SU-DHL-6 (cell line): Measurements from ENCODE around the gene ZBTB11.

Source experiments
- H2AFZ ChIP-seq: fragments of 200-600 bp; sonication (generic); 2 replicates; pipeline ENCODE4 v1.6.1; 2014; ENCODE audit warnings: low read depth, mild to moderate bottlenecking, moderate library complexity, mixed read lengths, antibody characterized with exemption, low read length; ENCODE audit not compliant: severe bottlenecking
- H3F3A ChIP-seq: fragments of 200-600 bp; shearing (Covaris generic); 2 replicates; pipeline ENCODE4 v1.6.0; 2016; ENCODE audit warnings: antibody characterized with exemption, mild to moderate bottlenecking; ENCODE audit not compliant: insufficient read depth
- H3K27ac ChIP-seq: fragments of 200-600 bp; sonication (generic); 2 replicates; pipeline ENCODE4 v1.5.1; 2016; ENCODE audit warnings: low read depth, mild to moderate bottlenecking, low read length, moderate library complexity, mixed read lengths
- H3K27me3 ChIP-seq: fragments of 200-600 bp; sonication (generic), shearing (Covaris generic); 2 replicates; pipeline ENCODE4 v1.6.0; 2014; ENCODE audit warnings: mild to moderate bottlenecking, low read length
- H3K36me3 ChIP-seq: fragments of 200-600 bp; sonication (generic); 2 replicates; pipeline ENCODE4 v1.6.1; 2014; ENCODE audit warnings: mild to moderate bottlenecking, low read length, mixed read lengths
- H3K4me2 ChIP-seq: fragments of 300-600, 200-600 bp; shearing (Covaris generic), sonication (generic); 2 replicates; pipeline ENCODE4 v1.6.0; 2014; ENCODE audit warnings: low read length, low read depth, mild to moderate bottlenecking; ENCODE audit not compliant: poor library complexity, severe bottlenecking
- H3K4me3 ChIP-seq: fragments of 200-600 bp; sonication (generic); 2 replicates; pipeline ENCODE4 v1.5.1; 2014; ENCODE audit warnings: antibody characterized with exemption, low read length, mild to moderate bottlenecking, mixed read lengths; ENCODE audit not compliant: insufficient read depth, poor library complexity, severe bottlenecking
- H3K79me2 ChIP-seq: fragments of 200-600 bp; sonication (generic); 2 replicates; pipeline ENCODE4 v1.6.1; 2014; ENCODE audit warnings: mild to moderate bottlenecking, low read length, moderate library complexity; ENCODE audit not compliant: insufficient read depth
- H3K9ac ChIP-seq: fragments of 200-600 bp; sonication (generic); 2 replicates; pipeline ENCODE4 v1.7.0; 2014; ENCODE audit warnings: mild to moderate bottlenecking, low read length
- H3K9me2 ChIP-seq: fragments of 200-600 bp; sonication (generic); replicated peaks from 2 replicates; pipeline ENCODE4 v1.6.1; 2014; ENCODE audit warnings: low read length; ENCODE audit not compliant: insufficient read depth
- H3K9me3 ChIP-seq: fragments of 200-600 bp; sonication (generic); 2 replicates; pipeline ENCODE4 v1.6.1; 2014; ENCODE audit warnings: low read length, mixed read lengths; ENCODE audit not compliant: insufficient read depth
- H4K20me1 ChIP-seq: fragments of 200-600 bp; sonication (generic); 2 replicates; pipeline ENCODE4 v1.6.1; 2014; ENCODE audit warnings: low read depth, mild to moderate bottlenecking, antibody characterized with exemption, low read length, moderate library complexity, mixed read lengths
- EZH2phosphoT487 ChIP-seq: fragments of 200-600 bp; sonication (generic), shearing (Covaris generic); conservative IDR thresholded peaks from 2 replicates; pipeline ENCODE4 v1.6.1; 2018; ENCODE audit warnings: mild to moderate bottlenecking, antibody characterized with exemption, low read length, moderate library complexity, mixed read lengths
- TF ChIP-seq, protein P1 (sequence below): fragments of 200-600 bp; sonication (generic); IDR thresholded peaks from one replicate; pipeline ENCODE4 v1.5.1; 2017; ENCODE audit warnings: antibody characterized with exemption, mild to moderate bottlenecking, low read length, moderate library complexity; ENCODE audit not compliant: insufficient read depth, poor library complexity, severe bottlenecking

Gene ZBTB11

GRCh38 chr3:101724329-101725193 is 47.6 kb upstream of the ZBTB11 start, which contains the start of gene CEP97:
Gene CEP97, plus strand, starts transcription at chr3:101724614. Its CDS starts 63 bp downstream, at chr3:101724677.
- H3K36me3 ChIP-seq = peaks cover 17% of the 10 kb centered on the region
- no peaks in the 10 kb centered on the region for H3K27me3 ChIP-seq
- H2AFZ ChIP-seq = peak within 1 kb of the TSS; percentile 77
- H3K9me2 ChIP-seq = no peaks in the 10 kb centered on the region
- peaks cover 22% of the 10 kb centered on the region for H3K79me2 ChIP-seq
- peak within 1 kb of the TSS; percentile 80 for H3K27ac ChIP-seq
- H3K9ac ChIP-seq = peak within 1 kb of the TSS; percentile 79
- no peaks in the 10 kb centered on the region for H3K9me3 ChIP-seq
- H3K4me3 ChIP-seq = peak within 1 kb of the TSS; percentile 96
- H4K20me1 ChIP-seq = no peaks in the 10 kb centered on the region
- TF ChIP-seq, protein P1, sequence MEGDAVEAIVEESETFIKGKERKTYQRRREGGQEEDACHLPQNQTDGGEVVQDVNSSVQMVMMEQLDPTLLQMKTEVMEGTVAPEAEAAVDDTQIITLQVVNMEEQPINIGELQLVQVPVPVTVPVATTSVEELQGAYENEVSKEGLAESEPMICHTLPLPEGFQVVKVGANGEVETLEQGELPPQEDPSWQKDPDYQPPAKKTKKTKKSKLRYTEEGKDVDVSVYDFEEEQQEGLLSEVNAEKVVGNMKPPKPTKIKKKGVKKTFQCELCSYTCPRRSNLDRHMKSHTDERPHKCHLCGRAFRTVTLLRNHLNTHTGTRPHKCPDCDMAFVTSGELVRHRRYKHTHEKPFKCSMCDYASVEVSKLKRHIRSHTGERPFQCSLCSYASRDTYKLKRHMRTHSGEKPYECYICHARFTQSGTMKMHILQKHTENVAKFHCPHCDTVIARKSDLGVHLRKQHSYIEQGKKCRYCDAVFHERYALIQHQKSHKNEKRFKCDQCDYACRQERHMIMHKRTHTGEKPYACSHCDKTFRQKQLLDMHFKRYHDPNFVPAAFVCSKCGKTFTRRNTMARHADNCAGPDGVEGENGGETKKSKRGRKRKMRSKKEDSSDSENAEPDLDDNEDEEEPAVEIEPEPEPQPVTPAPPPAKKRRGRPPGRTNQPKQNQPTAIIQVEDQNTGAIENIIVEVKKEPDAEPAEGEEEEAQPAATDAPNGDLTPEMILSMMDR = no peak
- no peak for TF ChIP-seq EZH2phosphoT487
- H3F3A ChIP-seq = peaks cover 20% of the 10 kb centered on the region
- H3K4me2 ChIP-seq = peak within 1 kb of the TSS; percentile 93

DNA sequence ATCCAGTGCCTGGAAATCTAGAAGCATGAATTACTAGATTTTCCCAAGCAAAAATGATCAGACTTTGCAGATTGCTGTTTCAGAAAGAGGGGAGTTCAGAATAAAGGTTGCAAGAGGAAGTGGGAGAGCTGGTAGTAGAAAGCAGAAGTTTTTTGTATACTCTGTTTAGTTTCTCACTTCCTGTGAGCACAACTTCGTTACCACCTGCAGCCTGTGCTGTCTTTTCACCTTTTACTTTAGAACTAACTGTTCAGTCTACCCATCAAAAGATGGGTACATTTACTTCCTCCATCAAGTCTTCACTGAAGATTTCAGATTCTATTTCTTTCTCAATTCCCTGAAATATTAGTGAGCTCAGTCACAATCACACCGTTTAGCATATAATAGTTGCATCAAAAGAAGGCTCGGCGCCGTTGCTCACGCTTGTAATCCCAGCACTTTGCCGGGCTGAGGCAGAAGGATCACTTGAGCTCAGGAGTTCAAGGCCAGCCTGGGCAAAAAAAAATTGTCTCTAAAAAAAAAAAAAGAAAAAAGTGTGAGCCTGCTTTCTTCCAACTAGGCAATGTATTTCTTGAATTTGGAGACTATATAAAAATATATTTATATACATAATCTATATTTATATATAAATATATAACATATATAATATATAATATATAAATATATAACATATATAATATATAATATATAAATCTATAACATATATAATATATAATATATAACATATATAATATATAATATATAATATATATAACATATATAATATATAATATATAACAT is 45.7 kb upstream of the ZBTB11 start:
- Histone ChIP-seq H3K9ac (peak overlapping the region; percentile 46), H3K4me3 (peak overlapping the region; percentile 45), H3K27ac (peak overlapping the region; percentile 99), H3K36me3 (peaks cover 7% of the 10 kb centered on the region), H3K4me2 (peak overlapping the region; percentile 77), H3K27me3 (no peaks in the 10 kb centered on the region), H3F3A (peaks cover 28% of the 10 kb centered on the region), H4K20me1 (no peaks in the 10 kb centered on the region), H3K79me2 (peaks cover 22% of the 10 kb centered on the region), H3K9me3 (no peaks in the 10 kb centered on the region), H3K9me2 (no peaks in the 10 kb centered on the region), H2AFZ (peak overlapping the region; percentile 90)
- no peak for TF ChIP-seq EZH2phosphoT487
- TF ChIP-seq, protein P1 = no peak

GRCh38 chr3:101720851-101721840 is 44.2 kb upstream of the ZBTB11 start:
- H3K4me3 ChIP-seq = no peak overlapping the region
- H3K79me2 ChIP-seq = peaks cover 14% of the 10 kb centered on the region
- no peaks in the 10 kb centered on the region for H3K9me3 ChIP-seq
- H3K9ac ChIP-seq = peak overlapping the region; percentile 46
- TF ChIP-seq, protein P1 = no peak
- no peak for TF ChIP-seq EZH2phosphoT487
- H3K4me2 ChIP-seq = peak overlapping the region; percentile 77
- peaks cover 28% of the 10 kb centered on the region for H3F3A ChIP-seq
- no peaks in the 10 kb centered on the region for H3K9me2 ChIP-seq
- H3K27ac ChIP-seq = peak overlapping the region; percentile 99
- H4K20me1 ChIP-seq = no peaks in the 10 kb centered on the region
- peak overlapping the region; percentile 83 for H2AFZ ChIP-seq
- H3K27me3 ChIP-seq = no peaks in the 10 kb centered on the region
- no peaks in the 10 kb centered on the region for H3K36me3 ChIP-seq
